GM19238 (cell line): ENCODE data around the gene BICD1.
"Not testable (repeated sequence)": the region's sequence is repeated elsewhere in the genome, so short reads cannot be mapped to it uniquely, and the experiment has no call there.

Experiments
- DNase-seq: peaks from one replicate; pipeline ENCODE4 v3.0.0; 2011; ENCODE audit warnings: low spot score; ENCODE audit not compliant: insufficient read length

BICD1 gene

DNA sequence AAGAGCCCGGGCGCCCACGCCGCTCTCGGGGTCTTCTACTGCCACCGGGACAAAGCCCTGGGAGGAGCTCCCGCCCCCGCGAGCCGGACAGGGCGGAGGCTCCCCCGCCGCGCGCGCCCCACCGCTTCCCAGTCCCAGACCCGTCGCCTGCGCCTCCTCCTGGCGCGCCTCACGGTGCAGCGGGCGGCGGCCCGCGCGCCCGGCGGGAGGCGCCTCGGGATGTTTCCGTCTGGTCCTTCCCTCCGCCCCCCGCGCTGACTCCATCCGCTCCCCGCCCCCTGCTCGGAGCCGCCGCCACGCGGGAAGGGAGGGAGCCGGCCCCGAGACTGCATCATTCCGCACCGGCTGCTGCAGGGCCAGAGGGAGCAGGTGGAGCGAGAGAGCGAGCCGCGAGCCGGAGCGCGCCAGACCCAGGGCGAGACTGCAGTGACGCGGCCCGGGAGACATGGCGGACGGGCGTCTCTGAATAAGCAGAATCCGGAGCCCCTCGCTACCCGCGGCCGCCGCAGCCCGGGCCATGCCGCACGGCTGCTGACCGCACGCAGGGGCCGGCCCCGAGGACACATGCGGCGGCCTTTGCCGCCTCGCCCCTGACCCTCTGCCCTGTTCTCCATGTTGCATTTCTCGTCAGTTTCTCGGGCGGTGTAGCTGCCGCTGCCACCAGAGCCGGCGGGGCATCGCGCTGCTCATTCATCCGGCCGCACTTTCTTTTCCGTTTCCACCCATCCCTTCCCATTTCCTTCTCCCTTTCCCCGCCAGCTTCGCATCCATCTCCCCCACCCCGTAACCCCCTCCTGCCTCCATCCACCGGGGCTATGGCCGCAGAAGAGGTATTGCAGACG lies at the start of gene BICD1:
Gene BICD1, plus strand, starts transcription at position 331 of the 842 bp plus-strand sequence. Its CDS starts 485 bp downstream, at position 816.
- peak; percentile 80 for DNase-seq

DNA sequence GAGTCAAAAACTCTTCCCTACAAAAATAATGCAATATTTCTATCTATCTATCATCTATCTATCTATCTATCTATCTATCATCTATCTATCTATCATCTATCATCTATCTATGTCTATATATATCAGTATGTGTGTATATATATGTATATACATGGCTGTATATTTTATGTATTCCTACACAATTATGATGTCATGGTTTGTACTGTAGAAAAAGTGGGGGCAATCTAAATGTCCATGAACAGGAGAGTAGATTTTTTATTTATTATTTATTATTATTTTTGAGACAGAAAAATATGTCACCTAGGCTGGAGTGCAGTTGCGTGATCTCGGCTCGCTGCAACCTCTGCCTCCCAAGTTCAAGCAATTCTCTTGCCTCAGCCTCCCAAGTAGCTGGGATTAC lies 45.6 kb upstream of the BICD1 start:
- DNase-seq, result no peak

DNA sequence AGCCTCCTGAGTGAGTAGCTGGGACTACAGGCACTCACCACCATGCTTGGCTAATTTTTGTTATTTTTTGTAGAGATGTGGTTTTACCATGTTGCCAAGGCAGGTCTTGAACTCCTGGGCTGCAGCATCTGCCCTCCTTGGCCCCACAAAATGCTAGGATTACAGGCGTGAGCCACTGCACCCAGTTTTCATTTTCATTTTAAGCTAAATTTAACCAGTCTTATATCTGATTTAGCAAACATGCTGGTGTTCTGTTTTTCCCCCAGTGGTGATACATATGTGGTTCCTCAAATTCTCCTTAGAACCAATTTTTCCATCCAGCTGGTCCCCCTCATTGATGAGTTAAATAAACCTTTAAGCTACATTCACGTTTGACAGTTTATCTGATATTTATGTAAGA lies 43.8 kb upstream of the BICD1 start:
- no peak for DNase-seq

DNA sequence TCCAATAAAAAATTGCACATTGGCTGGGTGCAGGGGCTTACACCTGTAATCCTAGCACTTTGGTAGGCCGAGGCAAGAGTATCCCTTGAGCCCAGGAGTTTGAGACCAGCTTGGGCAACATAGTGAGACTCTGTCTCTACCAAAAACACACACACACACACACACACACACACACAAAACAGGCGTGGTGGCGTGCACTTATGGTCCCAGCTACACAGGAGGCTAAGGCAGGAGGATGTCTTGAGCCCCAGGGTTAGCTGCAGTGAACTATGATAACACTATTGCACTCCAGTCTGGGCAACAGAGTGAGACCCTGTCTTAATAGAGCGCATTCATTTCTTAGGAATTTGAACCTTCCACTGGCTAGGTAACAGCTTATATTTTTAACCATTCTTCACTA lies 42.9 kb upstream of the BICD1 start:
- DNase-seq, result no peak

DNA sequence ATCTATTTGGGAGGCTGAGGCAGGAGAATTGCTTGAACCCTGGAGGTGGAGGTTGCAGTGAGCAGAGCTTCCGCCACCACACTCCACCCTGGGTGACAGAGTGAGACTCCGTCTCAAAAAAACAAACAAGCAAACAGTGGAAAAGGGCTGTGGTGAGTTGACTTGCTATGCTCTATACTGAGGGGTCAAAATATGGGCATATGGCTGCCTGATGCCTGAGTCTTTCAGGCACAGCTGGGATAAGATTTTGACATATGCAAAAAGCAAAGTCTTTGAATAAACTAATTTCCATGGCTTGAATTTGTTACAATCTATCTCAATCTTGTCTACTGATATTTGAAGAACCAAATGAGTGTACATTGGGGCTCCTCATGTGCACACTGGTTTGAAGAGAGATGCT lies 40.4 kb upstream of the BICD1 start:
- no peak for DNase-seq

DNA sequence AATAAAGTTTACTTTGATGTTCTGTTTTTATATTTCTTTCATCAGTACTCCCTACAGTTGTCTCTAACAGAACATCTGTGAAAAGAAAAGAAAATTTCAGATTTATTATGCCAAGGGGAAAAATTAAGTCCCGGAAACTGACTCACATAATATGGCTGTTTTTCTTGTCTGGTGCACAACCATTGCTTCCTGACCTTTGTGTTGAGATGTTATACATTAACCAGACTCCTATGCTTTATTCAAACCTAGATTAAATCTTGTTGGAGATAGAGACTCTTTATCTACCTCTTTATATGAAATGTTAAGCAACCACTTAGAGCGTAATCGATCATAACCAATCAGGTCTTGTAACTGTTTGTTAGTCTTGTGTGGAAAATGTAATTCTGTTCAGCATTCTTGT lies 37.6 kb upstream of the BICD1 start:
- no peak for DNase-seq

DNA sequence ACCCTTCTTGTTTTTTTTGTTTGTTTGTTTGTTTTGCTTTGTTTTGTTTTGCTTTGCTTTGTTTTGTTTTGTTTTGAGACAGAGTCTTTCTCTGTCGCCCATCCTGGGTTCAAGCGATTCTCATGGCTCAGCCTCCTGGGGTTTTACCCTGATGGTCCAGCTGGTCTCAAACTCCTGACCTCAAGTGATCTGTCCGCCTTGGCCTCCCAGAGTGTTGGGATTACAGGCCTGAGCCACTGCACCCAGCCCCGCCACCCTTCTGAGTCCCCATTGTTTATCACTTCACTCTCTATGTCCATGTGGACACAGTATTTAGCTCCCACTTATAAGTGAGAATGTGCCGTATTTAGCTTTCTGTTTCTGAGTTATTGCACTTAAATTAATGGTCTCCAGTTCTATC lies 36.9 kb upstream of the BICD1 start:
- DNase-seq, result no peak

DNA sequence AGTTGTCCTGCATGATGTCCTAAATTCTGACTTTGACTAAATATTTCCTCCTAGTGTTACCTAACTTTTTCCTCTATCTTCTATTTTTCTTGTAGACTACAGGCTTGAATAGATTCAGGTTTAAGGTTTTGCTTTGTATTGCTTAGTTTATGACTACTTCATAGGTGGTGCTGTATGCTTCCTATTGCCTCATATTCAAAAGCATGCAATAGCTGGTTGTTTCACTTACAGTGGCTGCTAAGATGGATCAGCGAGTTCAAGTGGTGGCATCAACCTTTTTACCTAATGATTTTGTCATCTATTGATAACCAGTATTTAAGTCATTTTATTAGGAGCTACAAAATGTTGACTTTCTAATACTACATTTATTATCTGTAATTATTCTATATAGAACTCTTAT lies 36.3 kb upstream of the BICD1 start:
- DNase-seq, result no peak

DNA sequence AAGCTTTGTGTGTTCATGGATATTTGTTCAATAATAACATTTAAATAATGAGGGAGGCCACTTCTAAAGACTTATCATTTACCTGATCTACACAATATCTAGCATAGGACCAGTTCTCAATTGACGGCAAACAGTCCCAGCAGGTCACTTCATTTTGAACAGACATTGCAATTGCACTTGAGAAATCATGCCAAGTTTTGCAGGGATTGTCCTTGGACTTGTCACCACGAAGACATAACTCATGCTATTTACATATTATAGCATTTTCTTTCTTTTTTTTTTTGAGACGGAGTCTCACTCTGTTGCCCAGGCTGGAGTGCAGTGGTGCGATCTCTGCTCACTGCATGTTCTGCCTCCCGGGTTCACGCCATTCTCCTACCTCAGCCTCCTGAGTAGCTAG lies 34.5 kb upstream of the BICD1 start:
- DNase-seq, result no peak

DNA sequence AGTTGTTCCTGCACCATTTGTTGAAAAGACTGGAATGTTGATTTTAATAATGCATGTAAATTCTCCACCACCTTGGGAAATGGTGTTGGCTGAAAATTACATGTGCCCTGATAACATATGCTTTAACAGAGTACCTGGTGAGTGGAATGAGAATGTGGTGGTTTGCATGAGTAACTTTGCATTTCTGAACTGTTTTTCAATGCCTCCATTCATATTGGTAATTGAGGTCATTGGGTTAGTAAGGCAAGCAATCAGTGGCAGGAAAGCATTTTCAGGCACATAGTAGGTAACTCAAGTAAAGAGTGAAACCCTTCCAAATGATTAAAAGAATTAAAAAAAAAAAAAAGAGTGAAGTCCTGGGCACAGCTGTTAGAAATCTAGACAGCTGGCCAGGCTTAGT lies 32.2 kb upstream of the BICD1 start:
- DNase-seq, result no peak

DNA sequence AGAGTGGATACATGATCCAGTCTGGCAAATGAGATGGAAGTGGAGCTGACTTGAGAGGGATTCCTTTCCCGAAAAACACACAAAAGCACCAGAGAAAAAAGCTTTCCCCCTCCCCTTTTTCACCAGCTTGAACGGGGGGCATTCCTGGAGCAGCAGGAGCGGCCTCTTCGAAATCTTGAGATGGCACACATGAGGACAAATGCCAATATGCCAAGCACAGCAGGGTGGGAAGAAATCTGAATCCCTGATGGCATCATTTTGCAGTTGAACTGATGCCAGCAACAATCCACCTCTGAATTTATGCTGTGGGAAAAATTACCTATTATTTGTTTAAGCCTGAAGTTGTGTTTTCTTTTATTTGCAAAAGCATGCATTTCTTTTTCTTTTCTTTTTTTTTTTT lies 29.7 kb upstream of the BICD1 start:
- DNase-seq, result no peak

DNA sequence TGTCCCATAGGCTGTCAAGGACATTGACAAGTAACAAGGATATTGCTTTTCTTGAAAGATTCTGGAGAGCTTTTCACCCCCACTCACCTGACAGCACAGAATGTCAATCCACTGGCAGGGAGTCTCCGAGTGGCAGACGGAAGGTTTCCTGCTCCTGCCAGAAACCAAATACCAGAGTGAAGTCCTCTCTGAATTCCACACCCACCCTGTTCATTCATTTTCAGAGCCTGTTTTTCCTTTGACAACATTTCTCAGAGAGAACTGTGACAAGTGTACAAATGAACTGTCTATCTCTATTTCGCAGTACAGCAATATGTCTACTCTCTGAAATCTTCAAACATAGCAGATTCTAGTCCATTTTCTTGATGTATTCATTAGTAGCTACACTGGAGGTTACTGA lies 26.2 kb upstream of the BICD1 start:
- DNase-seq, result no peak

DNA sequence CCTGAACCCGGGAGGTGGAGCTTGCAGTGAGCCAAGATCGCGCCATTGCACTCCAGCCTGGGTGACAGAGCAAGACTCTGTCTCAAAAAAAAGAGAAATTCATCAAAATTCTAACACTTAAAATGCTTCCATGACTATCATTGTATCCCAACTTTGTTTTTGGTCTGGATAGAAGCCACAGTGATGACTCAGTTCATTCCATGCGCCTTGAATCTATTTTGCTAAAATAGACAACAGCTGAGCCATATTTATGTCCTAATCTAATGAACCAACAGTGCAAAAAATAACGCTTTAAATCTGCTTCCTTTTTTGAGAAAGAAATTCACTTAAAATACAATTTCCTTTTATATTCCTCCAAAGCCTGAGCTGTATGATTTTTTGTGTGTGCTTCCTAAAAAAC lies 23.2 kb upstream of the BICD1 start:
- no peak for DNase-seq

DNA sequence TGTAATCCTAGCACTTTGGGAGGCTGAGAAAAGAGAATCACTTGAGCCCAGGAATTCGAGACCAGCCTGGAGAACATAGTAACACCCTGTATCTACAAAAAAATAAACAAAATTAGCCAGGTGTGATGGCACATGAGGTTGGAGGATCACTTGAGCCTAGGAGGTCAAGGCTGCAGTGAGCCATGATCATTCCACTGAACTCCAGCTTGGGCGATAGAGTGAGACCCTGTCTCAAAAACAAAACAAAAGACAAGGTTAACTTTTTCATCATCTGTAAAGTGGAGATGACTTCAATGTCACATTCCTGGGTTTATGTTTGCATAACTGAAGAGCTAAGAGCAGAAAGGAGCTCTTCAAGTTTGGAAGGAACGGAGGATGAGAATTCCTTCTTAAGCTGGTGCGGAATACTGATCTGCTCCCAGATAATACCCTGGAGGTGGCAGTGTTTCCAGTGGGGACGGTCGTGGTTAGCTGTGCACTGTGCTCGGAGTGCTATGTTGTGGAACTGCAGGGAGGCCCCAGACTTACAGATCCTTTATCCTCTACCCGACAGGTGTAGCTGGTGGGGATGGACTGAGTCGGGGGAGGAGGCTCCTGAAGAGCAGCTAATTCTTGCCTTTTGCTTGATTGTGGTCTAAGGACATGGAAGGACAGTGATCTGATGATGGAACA lies 22.5 kb upstream of the BICD1 start:
- DNase-seq, result no peak

DNA sequence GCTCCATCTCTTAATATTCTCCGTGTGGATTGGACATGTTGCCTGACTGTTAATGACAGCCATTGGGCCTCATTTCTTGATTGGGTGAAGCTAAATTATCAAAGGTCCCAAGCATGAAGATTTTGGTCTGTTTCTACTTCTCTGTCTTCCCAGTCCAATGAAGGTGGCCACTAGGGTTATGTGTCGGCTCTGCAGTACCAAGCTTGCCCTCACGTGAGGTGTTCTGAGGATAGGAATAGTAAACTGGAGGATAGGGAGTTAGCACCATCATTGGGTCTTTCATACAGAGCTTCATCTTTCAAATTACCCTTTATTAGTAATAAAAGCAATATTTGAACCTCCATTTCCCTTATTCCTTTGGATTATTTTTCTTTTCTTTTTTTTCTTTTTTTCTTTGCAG lies 21.9 kb upstream of the BICD1 start:
- no peak for DNase-seq

DNA sequence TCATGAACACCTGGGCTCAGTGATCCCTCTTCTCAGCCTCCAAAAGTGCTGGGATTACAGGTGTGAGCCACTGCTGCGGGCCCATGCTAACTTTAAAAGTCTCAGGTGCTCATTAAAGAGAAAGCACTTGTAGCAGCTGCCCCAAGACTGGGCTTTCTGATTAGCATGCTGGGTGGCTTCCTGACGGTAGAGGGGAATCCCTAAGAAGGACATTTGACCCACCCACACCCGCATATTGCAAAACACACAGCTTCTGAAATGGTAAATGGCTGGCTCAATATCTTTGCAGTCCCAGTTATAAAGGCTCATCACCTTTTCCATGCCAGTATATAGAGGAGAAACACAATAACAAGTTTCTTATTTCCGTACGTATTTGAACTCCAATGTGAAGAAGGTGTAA lies 19.3 kb upstream of the BICD1 start:
- DNase-seq, result no peak

DNA sequence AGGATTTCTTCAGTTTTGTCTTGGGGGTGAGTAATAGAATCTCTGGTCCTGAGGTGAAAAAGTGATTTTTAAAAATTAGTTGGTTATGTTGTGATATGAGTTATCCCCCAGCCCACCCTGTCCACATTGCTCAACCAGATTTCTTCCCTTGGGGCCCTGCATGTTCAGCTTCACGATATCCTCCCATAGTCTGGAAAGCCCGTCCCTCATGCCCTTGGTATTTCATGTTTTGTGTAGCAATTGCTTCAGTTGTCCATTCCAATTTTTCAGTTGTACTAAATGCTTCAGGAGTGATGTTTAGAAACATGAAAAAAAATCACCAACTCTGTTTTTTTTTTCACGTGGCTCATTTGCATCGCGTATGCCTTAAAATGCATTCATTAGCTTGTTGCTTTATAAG lies 17.5 kb upstream of the BICD1 start:
- no peak for DNase-seq

DNA sequence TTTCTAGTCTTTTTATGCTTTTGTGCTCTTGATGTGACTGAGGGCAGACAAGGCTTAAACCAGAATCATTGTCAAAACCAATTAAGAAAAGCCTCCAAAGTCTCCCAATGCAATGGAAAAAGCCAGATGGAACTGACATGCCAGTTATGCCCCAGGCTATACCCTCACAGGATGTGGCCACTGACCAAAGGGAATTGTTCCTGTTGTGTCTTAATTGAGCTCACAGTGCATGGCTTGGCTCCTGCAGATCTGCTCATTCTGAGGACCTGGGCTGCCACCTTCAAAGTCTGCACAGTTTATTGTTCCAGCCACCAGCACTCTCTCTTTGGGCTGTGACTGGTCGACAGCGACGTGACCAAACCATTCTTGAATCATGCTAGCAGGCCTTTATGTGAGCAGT lies 17.1 kb upstream of the BICD1 start:
- DNase-seq, result no peak

DNA sequence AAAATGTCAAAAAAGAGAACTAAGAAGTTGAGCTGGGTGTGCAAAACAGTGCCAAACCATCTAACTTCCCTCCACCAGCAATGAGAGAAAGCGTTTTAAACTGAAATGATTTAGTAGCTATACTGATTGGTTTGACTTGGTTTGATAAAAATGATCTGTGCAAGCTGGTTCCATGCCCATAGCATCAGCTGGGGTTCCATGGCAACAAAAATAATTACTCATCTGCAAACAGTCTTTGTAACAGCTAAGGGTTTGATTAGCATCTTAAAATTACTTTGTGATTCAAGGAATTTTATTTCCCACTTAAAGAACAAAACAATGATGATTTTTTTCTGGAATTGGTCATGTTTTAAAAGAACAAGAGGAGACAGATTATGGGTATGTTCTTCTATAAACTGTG lies 15.0 kb upstream of the BICD1 start:
- DNase-seq, result no peak

DNA sequence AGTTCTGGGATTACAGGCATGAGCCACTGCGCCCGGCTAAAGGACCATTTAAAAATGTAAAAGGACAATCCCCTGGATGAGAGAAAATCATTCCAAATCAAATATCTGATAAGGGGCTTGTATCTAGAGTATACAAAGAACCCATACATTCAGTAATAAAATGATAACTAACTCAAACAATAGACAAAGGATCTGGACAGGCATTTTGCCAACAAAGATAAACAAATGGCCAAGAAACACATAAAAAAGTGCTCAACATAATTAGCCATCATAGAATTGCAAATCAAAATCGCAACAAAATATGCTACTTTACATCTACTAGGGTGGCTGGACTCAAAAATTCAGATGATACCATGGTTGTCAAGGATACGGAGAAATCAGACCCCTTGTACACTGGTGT lies 8.5 kb upstream of the BICD1 start:
- no peak for DNase-seq

DNA sequence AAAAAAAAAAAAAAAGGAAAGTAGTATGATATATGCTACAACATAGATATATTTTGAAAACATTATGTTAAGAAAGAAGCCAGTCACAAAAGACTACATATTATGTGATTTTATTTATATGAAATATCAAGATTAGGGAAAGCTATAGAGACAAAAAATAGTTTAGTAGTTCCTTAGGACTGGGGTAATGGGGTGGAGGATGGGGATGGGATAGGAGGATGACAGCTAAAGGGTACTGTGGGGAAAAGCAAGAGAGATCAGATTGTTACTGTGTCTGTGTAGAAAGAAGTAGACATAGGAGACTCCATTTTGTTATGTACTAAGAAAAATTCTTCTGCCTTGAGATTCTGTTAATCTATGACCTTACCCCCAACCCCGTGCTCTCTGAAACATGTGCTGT lies 7.4 kb upstream of the BICD1 start:
- not testable (repeated sequence) for DNase-seq

DNA sequence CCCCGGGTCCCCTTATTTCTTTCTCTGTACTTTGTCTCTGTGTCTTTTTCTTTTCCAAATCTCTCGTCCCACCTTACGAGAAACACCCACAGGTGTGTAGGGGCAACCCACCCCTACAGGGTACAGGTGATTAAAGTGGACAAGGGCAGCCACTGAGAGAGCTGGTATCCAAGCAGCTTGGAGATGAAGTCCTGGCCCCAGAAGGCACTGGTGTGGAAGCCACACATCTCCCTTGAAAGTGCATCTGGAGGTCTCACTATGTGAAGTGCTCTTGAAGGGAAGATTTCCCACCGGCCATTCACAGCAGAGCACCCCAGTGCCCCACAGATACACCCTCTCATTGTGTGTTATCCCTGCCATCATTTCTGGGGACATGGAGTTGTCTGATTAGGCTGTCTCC lies 6.3 kb upstream of the BICD1 start:
- no peak for DNase-seq

DNA sequence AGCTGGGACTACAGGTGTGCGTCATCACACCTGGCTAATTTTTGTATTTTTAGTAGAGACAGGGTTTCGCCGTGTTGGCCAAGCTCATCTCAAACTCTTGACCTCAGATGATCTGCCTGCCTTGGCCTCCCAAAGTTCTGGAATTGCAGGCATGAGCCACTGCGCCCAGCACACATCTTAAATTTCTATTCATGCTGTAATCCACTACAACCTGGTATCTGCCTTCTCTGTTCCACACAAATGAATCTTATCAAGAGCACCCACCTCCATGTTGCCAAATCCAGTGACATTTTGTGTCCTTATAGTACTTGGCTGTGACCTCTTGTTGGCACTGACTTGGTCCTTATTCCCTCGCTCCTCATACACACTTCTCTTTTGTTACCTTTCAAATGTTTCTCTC lies 5.8 kb upstream of the BICD1 start:
- no peak for DNase-seq
